Stimulated activated naive CD8-positive, alpha-beta T cell treated with anti-CD3 and anti-CD28 coated beads, Interleukin-15, Interleukin-2, amounts not matched to agents 100 ng/mL and 50 ng/mL, for 24 hours (primary cell): ENCODE data around the gene AMDHD2.
"Not testable (repeated sequence)": the region's sequence is repeated elsewhere in the genome, so short reads cannot be mapped to it uniquely, and the experiment has no call there.

Experiments used
- H3K27ac Mint-ChIP-seq: one replicate; pipeline ENCODE4 v1.8.0; 2021; ENCODE audit warnings: mild to moderate bottlenecking, mixed read lengths
- H3K27me3 Mint-ChIP-seq: one replicate; pipeline ENCODE4 v1.8.0; 2021; ENCODE audit warnings: mixed read lengths
- H3K36me3 Mint-ChIP-seq: one replicate; pipeline ENCODE4 v1.8.0; 2021; ENCODE audit warnings: low read depth, mixed read lengths
- H3K4me1 Mint-ChIP-seq: one replicate; pipeline ENCODE4 v1.8.0; 2021; ENCODE audit warnings: low read depth, mixed read lengths
- H3K4me3 Mint-ChIP-seq: one replicate; pipeline ENCODE4 v1.8.0; 2021; ENCODE audit warnings: mild to moderate bottlenecking, mixed read lengths
- H3K9me3 Mint-ChIP-seq: one replicate; pipeline ENCODE4 v1.8.0; 2021; ENCODE audit warnings: mixed read lengths

AMDHD2 gene

GRCh38 chr16:2529061-2529931, 9.1 kb downstream of the AMDHD2 start:
- no peaks in the 10 kb centered on the region for H3K9me3 Mint-ChIP-seq
- no peak overlapping the region for H3K27ac Mint-ChIP-seq
- H3K36me3 Mint-ChIP-seq = peaks cover 13% of the 10 kb centered on the region
- no peaks in the 10 kb centered on the region for H3K27me3 Mint-ChIP-seq
- H3K4me3 Mint-ChIP-seq = no peak overlapping the region
- H3K4me1 Mint-ChIP-seq = peaks cover 23% of the 10 kb centered on the region

DNA sequence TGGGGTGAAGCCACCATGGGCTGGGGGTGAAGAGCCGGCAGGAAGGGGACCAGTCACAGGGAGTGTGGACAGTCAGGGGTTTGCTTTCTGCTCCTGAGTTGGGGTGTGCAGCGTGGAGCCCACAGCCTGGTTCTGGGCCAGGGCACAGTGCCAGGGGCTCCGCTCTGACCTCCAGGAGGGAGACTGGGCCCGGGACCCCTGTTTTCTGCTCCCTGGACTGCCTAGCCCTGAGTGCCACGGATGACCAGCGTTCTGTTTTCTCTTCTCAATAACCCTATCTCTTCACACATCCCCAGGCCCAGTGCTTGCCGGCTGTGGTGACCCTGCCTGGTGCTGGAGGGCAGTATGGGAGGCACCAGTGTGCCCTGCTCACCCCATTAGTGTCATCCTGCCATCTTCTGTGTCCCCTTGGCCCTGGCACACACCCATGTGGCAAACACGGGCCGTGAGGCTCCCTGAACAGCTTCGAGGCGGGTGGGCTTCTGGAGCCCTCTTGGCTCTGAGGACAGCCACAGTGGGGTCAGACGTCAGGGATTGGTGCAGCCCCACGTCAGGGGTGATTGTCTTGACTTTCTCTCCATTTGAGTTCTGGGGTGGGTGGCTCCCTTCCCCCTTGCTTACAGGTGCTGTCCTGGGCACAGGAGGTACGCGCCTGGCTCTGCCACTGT, 9.9 kb downstream of the AMDHD2 start:
- no peak overlapping the region for H3K4me3 Mint-ChIP-seq

DNA sequence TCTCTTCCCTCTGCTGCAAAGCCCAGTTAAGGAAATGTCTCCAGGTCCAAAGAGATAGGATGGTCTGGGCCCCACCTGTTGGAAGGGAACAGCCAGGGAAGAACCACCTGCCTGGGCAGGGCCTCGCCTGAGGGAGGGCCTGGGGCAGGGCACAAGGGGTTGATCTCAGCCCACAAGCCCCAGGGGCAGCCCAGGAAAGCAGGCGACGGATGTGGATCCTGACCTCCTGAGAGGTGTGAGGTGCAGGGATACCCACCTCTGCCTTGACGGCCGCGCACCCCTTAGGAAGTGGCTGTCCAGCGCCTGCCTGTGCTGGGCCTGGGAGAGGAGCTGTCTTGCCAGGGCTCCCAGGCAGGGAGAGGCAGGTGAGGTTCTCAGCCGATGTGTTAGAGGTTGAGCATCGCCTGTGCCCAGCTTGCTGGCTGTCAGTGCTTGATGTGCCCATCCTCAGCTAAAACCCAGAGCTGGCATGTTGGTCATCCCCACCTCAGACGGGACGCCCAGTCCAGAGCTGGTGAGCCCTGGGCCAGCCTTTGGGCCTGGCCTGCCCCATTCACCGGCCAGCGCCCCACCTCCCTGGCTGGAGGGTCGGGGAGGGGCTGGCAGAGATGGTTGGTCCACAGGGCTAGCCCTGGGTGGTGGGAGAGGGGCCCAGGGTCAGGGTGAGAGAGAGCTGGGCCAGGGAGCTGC, 10.6 kb downstream of the AMDHD2 start:
- peak overlapping the region; percentile 76 for H3K27ac Mint-ChIP-seq
- no peaks in the 10 kb centered on the region for H3K27me3 Mint-ChIP-seq
- peak overlapping the region; percentile 88 for H3K4me3 Mint-ChIP-seq
- H3K4me1 Mint-ChIP-seq = peaks cover 23% of the 10 kb centered on the region
- H3K36me3 Mint-ChIP-seq = peaks cover 6% of the 10 kb centered on the region
- H3K9me3 Mint-ChIP-seq = no peaks in the 10 kb centered on the region

More for the DNA sequence above, 9.9 kb downstream of the AMDHD2 start:
- Mint-ChIP-seq H3K27me3 (no peaks in the 10 kb centered on the region), H3K9me3 (no peaks in the 10 kb centered on the region), H3K36me3 (peaks cover 6% of the 10 kb centered on the region), H3K4me1 (peaks cover 23% of the 10 kb centered on the region), H3K27ac (peak overlapping the region; percentile 67)

- Mint-ChIP-seq H3K4me1 (peaks cover 23% of the 10 kb centered on the region), H3K9me3 (no peaks in the 10 kb centered on the region), H3K4me3 (peak within 1 kb of the TSS; percentile 88), H3K27ac (peak within 1 kb of the TSS; percentile 97), H3K36me3 (peaks cover 1% of the 10 kb centered on the region), H3K27me3 (no peaks in the 10 kb centered on the region)
These were observed 11.2 kb downstream of the AMDHD2 start, which contains the start of gene CEMP1 for GRCh38 chr16:2531371-2531695. Gene CEMP1, minus strand, starts transcription at chr16:2531408. Its CDS starts 335 bp downstream, at chr16:2531073.

DNA sequence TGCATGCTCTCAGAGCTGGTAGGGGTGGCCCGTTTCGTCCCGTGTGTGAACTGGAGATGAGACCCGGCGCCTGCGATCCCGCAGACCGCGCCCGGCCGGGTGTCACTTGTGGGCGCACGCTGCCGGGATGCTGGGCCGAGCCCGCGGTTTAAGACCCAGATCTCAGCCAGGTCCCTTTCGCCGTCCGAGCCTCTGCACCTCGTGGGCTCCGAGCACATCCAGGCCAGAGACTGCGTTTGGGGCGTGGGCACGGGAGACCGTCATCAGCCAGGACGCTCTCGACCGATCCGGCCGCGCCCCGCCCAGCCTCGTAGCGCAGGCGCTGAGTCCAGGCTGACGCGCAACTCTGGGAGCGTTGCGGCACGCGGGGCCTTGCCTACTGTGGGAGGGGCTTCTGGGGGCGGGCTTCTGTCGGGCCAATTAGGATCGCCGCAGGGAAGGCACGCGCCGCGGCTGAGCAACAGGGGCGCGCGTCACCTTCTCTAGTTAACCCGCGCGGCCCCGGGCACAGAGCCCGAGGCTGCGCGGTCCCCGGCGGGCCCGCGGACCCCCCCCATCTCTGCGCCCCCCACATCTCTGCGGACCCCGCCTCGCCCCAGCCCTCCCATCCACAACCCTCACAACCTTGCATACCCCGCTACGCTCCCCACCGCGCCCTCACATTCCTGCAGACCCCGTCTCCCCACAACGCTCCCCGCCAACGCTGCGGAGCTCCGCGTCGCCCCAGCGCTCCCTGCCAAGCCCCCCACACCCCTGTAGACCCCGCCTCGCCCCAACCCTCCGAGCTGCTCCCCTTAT, 11.7 kb downstream of the AMDHD2 start:
- Mint-ChIP-seq H3K27ac (peak overlapping the region; percentile 97), H3K4me1 (peaks cover 27% of the 10 kb centered on the region), H3K4me3 (peak overlapping the region; percentile 88), H3K27me3 (no peaks in the 10 kb centered on the region), H3K9me3 (no peaks in the 10 kb centered on the region), H3K36me3 (no peaks in the 10 kb centered on the region)

GRCh38 chr16:2532494-2533141, 12.4 kb downstream of the AMDHD2 start:
- Mint-ChIP-seq H3K27ac (peak overlapping the region; percentile 97), H3K4me3 (peak overlapping the region; percentile 88), H3K9me3 (no peaks in the 10 kb centered on the region), H3K27me3 (no peaks in the 10 kb centered on the region), H3K4me1 (peaks cover 33% of the 10 kb centered on the region), H3K36me3 (no peaks in the 10 kb centered on the region)

- H3K27me3 Mint-ChIP-seq = not testable (repeated sequence)
- H3K4me3 Mint-ChIP-seq = peak overlapping the region; percentile 88
These were observed 13.1 kb downstream of the AMDHD2 start for GRCh38 chr16:2533142-2533755.

DNA sequence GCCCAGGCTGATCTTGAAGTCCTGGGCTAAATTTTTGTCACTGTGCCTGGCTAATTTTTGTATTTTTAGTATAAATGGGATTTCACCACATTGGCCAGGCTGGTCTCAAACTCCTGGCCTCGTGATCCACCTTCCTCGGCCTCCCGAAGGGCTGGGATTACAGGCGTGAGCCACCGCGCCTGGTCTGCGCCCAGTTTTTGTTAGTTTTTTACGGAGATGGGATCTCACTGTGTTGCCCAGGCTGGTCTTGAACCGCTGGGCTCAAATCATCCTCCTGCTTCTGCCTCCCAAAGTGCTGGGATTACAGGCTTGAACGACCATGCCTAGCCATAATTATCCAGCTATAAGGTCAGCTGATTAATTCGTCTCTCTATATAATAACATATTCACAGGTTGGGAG, 13.7 kb downstream of the AMDHD2 start:
- Mint-ChIP-seq H3K27me3 (no peaks in the 10 kb centered on the region), H3K9me3 (no peaks in the 10 kb centered on the region), H3K4me3 (peak overlapping the region; percentile 47), H3K36me3 (no peaks in the 10 kb centered on the region), H3K4me1 (peaks cover 37% of the 10 kb centered on the region), H3K27ac (no peak overlapping the region)

More at GRCh38 chr16:2533142-2533755, 13.1 kb downstream of the AMDHD2 start:
- Mint-ChIP-seq H3K4me1 (peaks cover 33% of the 10 kb centered on the region), H3K27ac (peak overlapping the region; percentile 97)
- H3K36me3 Mint-ChIP-seq, H3K9me3 Mint-ChIP-seq: not testable (repeated sequence)

- not testable (repeated sequence) for H3K9me3 Mint-ChIP-seq, H3K27ac Mint-ChIP-seq, H3K27me3 Mint-ChIP-seq, H3K4me3 Mint-ChIP-seq, H3K36me3 Mint-ChIP-seq
- H3K4me1 Mint-ChIP-seq = peaks cover 41% of the 10 kb centered on the region
These were observed 14.2 kb downstream of the AMDHD2 start for GRCh38 chr16:2534335-2534734.

- peaks cover 4% of the 10 kb centered on the region for H3K36me3 Mint-ChIP-seq
- no peaks in the 10 kb centered on the region for H3K9me3 Mint-ChIP-seq
- H3K27me3 Mint-ChIP-seq = no peaks in the 10 kb centered on the region
- no peak overlapping the region for H3K27ac Mint-ChIP-seq
- H3K4me3 Mint-ChIP-seq = no peak overlapping the region
- H3K4me1 Mint-ChIP-seq = peaks cover 54% of the 10 kb centered on the region
These were observed 15.4 kb downstream of the AMDHD2 start for GRCh38 chr16:2535625-2536013.

DNA sequence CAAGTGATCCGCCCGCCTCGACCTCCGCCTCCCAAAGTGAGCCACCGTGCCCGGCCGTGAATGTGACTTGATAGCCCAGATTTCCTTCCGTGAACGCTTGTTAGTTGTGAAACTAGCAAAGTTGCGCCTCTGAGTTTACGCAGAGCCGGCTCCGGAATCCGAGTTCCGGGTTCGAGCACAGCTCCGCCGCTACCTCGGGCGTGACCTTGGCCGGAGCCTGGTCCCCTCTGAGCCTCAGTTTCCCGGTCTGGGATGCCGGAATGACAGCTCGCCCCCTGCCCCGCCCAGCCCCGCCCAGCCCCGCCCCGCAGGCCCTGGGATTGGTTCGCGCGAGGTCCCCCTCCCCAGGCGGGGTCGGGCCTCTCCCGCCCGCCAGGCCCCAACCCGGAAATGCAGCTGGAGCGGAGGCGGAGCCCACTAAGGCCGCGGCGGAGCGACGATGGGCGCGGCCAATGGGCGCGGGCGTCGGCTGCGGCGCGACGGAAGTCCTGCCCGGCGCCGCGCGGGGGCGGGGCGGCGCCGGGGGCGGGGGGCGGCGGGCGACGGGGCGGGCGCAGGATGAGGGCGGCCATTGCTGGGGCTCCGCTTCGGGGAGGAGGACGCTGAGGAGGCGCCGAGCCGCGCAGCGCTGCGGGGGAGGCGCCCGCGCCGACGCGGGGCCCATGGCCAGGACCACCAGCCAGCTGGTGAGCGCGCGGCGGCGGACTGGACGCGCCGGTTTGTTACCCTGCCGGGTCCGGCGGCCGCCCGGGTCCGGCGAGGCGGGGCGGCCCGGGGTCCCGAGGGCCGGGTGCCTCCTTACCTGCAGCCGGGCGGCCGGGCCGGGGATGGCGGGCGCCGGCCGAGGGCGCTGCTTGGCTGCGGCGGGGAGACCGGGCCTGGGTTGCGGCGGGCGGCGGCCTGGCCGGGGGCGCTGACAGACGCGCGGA, 17.5 kb downstream of the AMDHD2 start, which contains the start of gene PDPK1:
TSS of gene PDPK1 (plus strand) at position 571 of the 929 bp plus-strand sequence. CDS start at position 663, 92 bp downstream.
- H3K4me3 Mint-ChIP-seq = peak within 1 kb of the TSS; percentile 86
- peaks cover 54% of the 10 kb centered on the region for H3K4me1 Mint-ChIP-seq
- peak within 1 kb of the TSS; percentile 81 for H3K27ac Mint-ChIP-seq
- H3K9me3 Mint-ChIP-seq = no peaks in the 10 kb centered on the region
- peaks cover 4% of the 10 kb centered on the region for H3K36me3 Mint-ChIP-seq
- H3K27me3 Mint-ChIP-seq = no peaks in the 10 kb centered on the region

DNA sequence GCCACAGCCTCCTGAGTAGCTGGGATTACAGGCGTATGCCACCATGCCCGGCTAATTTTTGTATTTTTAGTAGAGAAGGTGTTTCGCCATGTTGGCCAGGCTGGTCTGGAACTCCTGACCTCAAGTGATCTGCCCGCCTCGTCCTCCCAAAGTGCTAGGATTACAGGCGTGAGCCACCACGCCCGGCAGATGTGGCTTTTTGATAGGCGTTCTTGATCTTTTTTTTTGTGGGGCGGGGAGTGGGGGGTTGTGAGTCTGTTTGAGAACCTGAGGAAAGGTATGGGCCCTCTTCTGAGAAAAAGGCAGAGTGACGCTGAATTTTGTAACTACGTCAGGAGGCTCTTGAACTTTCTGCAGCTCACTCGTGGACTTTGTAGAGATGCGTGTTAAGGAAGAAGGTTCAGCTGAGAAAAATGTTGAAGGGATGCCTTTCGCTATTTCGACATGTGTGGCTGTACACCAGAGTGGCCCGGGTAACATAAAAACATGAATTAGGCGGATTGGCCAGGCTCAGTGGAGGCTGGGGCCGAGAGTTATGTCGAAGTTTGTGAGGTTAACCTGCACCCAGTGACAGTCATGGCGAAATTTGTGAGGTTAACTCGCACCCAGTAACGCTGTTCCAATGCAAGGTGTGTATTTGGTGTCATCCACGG, 19.1 kb downstream of the AMDHD2 start:
- not testable (repeated sequence) for H3K36me3 Mint-ChIP-seq, H3K27me3 Mint-ChIP-seq, H3K9me3 Mint-ChIP-seq
- Mint-ChIP-seq H3K4me1 (peaks cover 49% of the 10 kb centered on the region), H3K27ac (peak overlapping the region; percentile 74), H3K4me3 (peak overlapping the region; percentile 86)
